Chondrocyte (in vitro differentiated cells): ENCODE measurements around the gene KRTAP5-10. TPM values are rescaled to one million over a fixed set of nuclear protein-coding genes. Genes with fewer than 3 reads are reported as not detected.
"Not testable (repeated sequence)": the region's sequence is repeated elsewhere in the genome, so short reads cannot be mapped to it uniquely, and the experiment has no call there.

ENCODE experiments used
- DNase-seq: peaks from one replicate; pipeline ENCODE4 v3.0.0; 2021; ENCODE audit warnings: mixed read lengths, low spot score
- H3K27ac Mint-ChIP-seq: one replicate; pipeline ENCODE4 v1.8.0; 2021; ENCODE audit warnings: mild to moderate bottlenecking, moderate library complexity, mixed read lengths; ENCODE audit not compliant: unreplicated experiment
- H3K27me3 Mint-ChIP-seq: 2 replicates; pipeline ENCODE4 v1.8.0; 2021; ENCODE audit warnings: low read depth, mixed read lengths
- H3K36me3 Mint-ChIP-seq: 2 replicates; pipeline ENCODE4 v1.8.0; 2021; ENCODE audit warnings: low read depth, mixed read lengths
- H3K4me1 Mint-ChIP-seq: 2 replicates; pipeline ENCODE4 v1.8.0; 2021; ENCODE audit warnings: low read depth, mild to moderate bottlenecking, mixed read lengths
- H3K4me3 Mint-ChIP-seq: one replicate; pipeline ENCODE4 v1.8.0; 2021; ENCODE audit warnings: mild to moderate bottlenecking, moderate library complexity, mixed read lengths; ENCODE audit not compliant: unreplicated experiment
- H3K9me3 Mint-ChIP-seq: 2 replicates; pipeline ENCODE4 v1.8.0; 2021; ENCODE audit warnings: low read depth, mixed read lengths
- CTCF ChIP-seq: fragments of 200-600 bp; sonication (generic); IDR thresholded peaks from 2 replicates; pipeline ENCODE4 v1.5.0; 2021; ENCODE audit warnings: antibody characterized with exemption, mild to moderate bottlenecking, moderate library complexity
- total RNA-seq: library from RNA; stranded (reverse); gene quantifications from 3 replicates; pipeline ENCODE4 v1.2.1, GENCODE V29; 2021

The KRTAP5-10 gene
- total RNA-seq, 1 donor from 2014 or later, result not detected

- Mint-ChIP-seq H3K36me3 (no peaks in the 10 kb centered on the region), H3K9me3 (no peaks in the 10 kb centered on the region), H3K27ac (no peak overlapping the region), H3K4me3 (no peak overlapping the region), H3K4me1 (peaks cover 8% of the 10 kb centered on the region), H3K27me3 (peaks cover 34% of the 10 kb centered on the region)
- DNase-seq, result no peak
- TF ChIP-seq CTCF, result peak; percentile 85
Observed at GRCh38 chr11:71580057-71581003, 15.0 kb downstream of the KRTAP5-10 start.

- H3K27ac Mint-ChIP-seq, result no peak overlapping the region
- no peak for DNase-seq
Observed at GRCh38 chr11:71581826-71582225, 16.5 kb downstream of the KRTAP5-10 start.

GRCh38 chr11:71582309-71582895 lies 17.0 kb downstream of the KRTAP5-10 start, which contains the start of gene KRTAP5-11:
TSS of gene KRTAP5-11 (minus strand) at chr11:71582875. CDS start at chr11:71582837, 38 bp downstream.
- H3K4me3 Mint-ChIP-seq, result no peak within 1 kb of the TSS
- no peak for DNase-seq
- TF ChIP-seq CTCF, result no peak
- no peaks in the 10 kb centered on the region for H3K9me3 Mint-ChIP-seq
- peaks cover 40% of the 10 kb centered on the region for H3K27me3 Mint-ChIP-seq
- no peaks in the 10 kb centered on the region for H3K36me3 Mint-ChIP-seq
- no peak within 1 kb of the TSS for H3K27ac Mint-ChIP-seq
- H3K4me1 Mint-ChIP-seq, result peaks cover 8% of the 10 kb centered on the region

More at GRCh38 chr11:71581826-71582225, 16.5 kb downstream of the KRTAP5-10 start:
- Mint-ChIP-seq H3K36me3 (no peaks in the 10 kb centered on the region), H3K27me3 (peaks cover 36% of the 10 kb centered on the region), H3K4me1 (peaks cover 8% of the 10 kb centered on the region), H3K4me3 (no peak overlapping the region), H3K9me3 (no peaks in the 10 kb centered on the region)
- TF ChIP-seq CTCF, result no peak

- H3K4me1 Mint-ChIP-seq, H3K36me3 Mint-ChIP-seq: not testable (repeated sequence)
Observed at GRCh38 chr11:71582969-71583368, 17.6 kb downstream of the KRTAP5-10 start.

GRCh38 chr11:71585673-71586072 lies 20.3 kb downstream of the KRTAP5-10 start:
- peaks cover 46% of the 10 kb centered on the region for H3K27me3 Mint-ChIP-seq
- not testable (repeated sequence) for H3K4me3 Mint-ChIP-seq, H3K4me1 Mint-ChIP-seq, H3K27ac Mint-ChIP-seq, DNase-seq, H3K9me3 Mint-ChIP-seq, H3K36me3 Mint-ChIP-seq

More at GRCh38 chr11:71582969-71583368, 17.6 kb downstream of the KRTAP5-10 start:
- H3K4me3 Mint-ChIP-seq, DNase-seq, H3K9me3 Mint-ChIP-seq, H3K27ac Mint-ChIP-seq: not testable (repeated sequence)
- peaks cover 44% of the 10 kb centered on the region for H3K27me3 Mint-ChIP-seq

- not testable (repeated sequence) for H3K4me3 Mint-ChIP-seq, H3K27ac Mint-ChIP-seq, H3K36me3 Mint-ChIP-seq, H3K4me1 Mint-ChIP-seq, DNase-seq, H3K9me3 Mint-ChIP-seq
- H3K27me3 Mint-ChIP-seq, result peaks cover 38% of the 10 kb centered on the region
Observed at GRCh38 chr11:71588314-71588713, 23.0 kb downstream of the KRTAP5-10 start.
